Adrenal gland (tissue), 12 donors: ENCODE measurements around the gene SETD4. TPM values are rescaled to one million over a fixed set of nuclear protein-coding genes. Genes with fewer than 3 reads are reported as not detected.

ENCODE experiments used
- DNase-seq, 7 donors: peaks; one replicate each; pipeline ENCODE4 v3.0.0-alpha.2; 2019 to 2020
- H3K27ac ChIP-seq, 5 donors: fragments of 200-600 bp; sonication (generic) in 4 of 5; 1 replicate in 3 of 5; 2 replicates in 2 of 5; pipeline versions ENCODE4 v1.5.1 to v1.8.0; 2016 to 2020; ENCODE audit warnings: mild to moderate bottlenecking in 1 of 5
- H3K27me3 ChIP-seq: fragments of 200-600 bp; 2 replicates; pipeline ENCODE4 v1.8.0; 2021
- H3K36me3 ChIP-seq, 2 donors: fragments of 200-600 bp; replicated peaks in 1 of 2; 1 replicate in 1 of 2; 2 replicates in 1 of 2; pipeline versions ENCODE4 v1.5.1 to v1.8.0; 2018 to 2022
- H3K4me1 ChIP-seq, 2 donors: fragments of 200-600 bp; replicated peaks in 1 of 2; 1 replicate in 1 of 2; 2 replicates in 1 of 2; pipeline versions ENCODE4 v1.5.1 to v1.8.0; 2018 to 2021
- H3K4me3 ChIP-seq, 4 donors: fragments of 200-600 bp; sonication (generic) in 3 of 4; one replicate each; pipeline ENCODE4 v1.5.1; 2016 to 2018
- H3K9me3 ChIP-seq, 3 donors: fragments of 200-600 bp; sonication (generic) in 1 of 3; replicated peaks in 1 of 3; 1 replicate in 2 of 3; 2 replicates in 1 of 3; pipeline versions ENCODE4 v1.5.1 to v1.8.0; 2016 to 2021
- CTCF ChIP-seq, 6 experiments: fragments of 450-650 bp in 4 of 6; fragments of 200-600 bp in 2 of 6; sonication (generic) in 1 of 6; IDR thresholded peaks; 1 replicate in 5 of 6; 2 replicates in 1 of 6; pipeline versions ENCODE4 v1.5.1 to v1.8.0; 2016 to 2021; ENCODE audit warnings: antibody characterized with exemption in 6 of 6, mild to moderate bottlenecking in 2 of 6, moderate library complexity in 1 of 6
- POLR2A ChIP-seq, 2 donors: fragments of 450-650 bp; IDR thresholded peaks; one replicate each; pipeline ENCODE4 v1.6.1; 2017; ENCODE audit warnings: antibody characterized with exemption in 2 of 2, mild to moderate bottlenecking in 2 of 2, moderate library complexity in 1 of 2
- WGBS, 4 donors: extraction: QIAGEN DNeasy Blood & Tissue Kit in 2 of 4; methylation state at CpG; one replicate each; pipeline versions ENCODE4 v1.1.5 to v1.1.7; 2013 to 2017; 5-methylcytosine and 5-hydroxymethylcytosine counted together
- intact Hi-C, 2 donors: fragments of 100-400 bp; cut with DNase I; formaldehyde crosslinking; loops; one replicate each; pipeline versions ENCODE4 v1.14.1 to v1.15.0; 2022 to 2023
- polyA plus RNA-seq, 3 donors: library from polyadenylated mRNA; stranded (reverse); fragments of 200-250 nt in 2 of 3; fragments of 350-450 nt in 1 of 3; fragmentation: Illumina TruSeq in 1 of 3; extraction: RNeasy Lipid Tissue Mini Kit (QIAGEN cat#74804) in 1 of 3; gene quantifications; one replicate each; pipeline ENCODE4 v1.2.3, GENCODE V29; 2013 to 2014
- total RNA-seq, 9 donors: library from RNA; depleted of rRNA in 4 of 9; stranded (reverse); fragments of >200 nt in 4 of 9; fragments of 120-200 nt in 1 of 9; fragmentation: NEBNext Ultra II Directional in 1 of 9; extraction: Animal tissue kit (Norgen Biotek cat#: 25700) in 1 of 9; gene quantifications; one replicate each; pipeline versions ENCODE4 v1.1.0 to v1.2.4, GENCODE V29; 2013 to 2023
- donor health status: healthy with polysubstance abuse.
- donor health status: Bipolar disorder and iron deficiency.
- donor health status: DM: yes; HTN: yes; CAD: no.
- donor health status: DM: no; HTN: no; CAD: no.
- donor health status: DM: no; HTN: no; CAD: no.
- donor health status: DM: yes; HTN: yes; CAD: no.

The SETD4 gene
- total and polyA plus RNA-seq, 12 donors: 7.9 to 24.5 (median 16.2) TPM

GRCh38 chr21:36082237-36082664 is 21.9 kb upstream of the SETD4 start:
- H3K9me3 ChIP-seq: no peaks in the 10 kb centered on the region
- no peaks in the 10 kb centered on the region for H3K36me3 ChIP-seq
- H3K4me1 ChIP-seq: no peaks in the 10 kb centered on the region
- DNase-seq: no peak
- no peaks in the 10 kb centered on the region for H3K27me3 ChIP-seq
- TF ChIP-seq CTCF (IDR thresholded peaks at IDR 0.05) (no peak), POLR2A (IDR thresholded peaks at IDR 0.05) (no peak)
- intact Hi-C loops: no loop called here
- H3K27ac ChIP-seq: no peak overlapping the region
- no peak overlapping the region for H3K4me3 ChIP-seq
- 82 to 97% (median 86%) methylated on average over 3 of the region's 3 CpGs for WGBS, 4 donors

- intact Hi-C loops: no loop called here
- WGBS, 4 donors: 67 to 98% (median 88%) methylated on average over 1 of the region's 1 CpG
- DNase-seq: no peak
Measured at GRCh38 chr21:36080386-36080785, 20.1 kb upstream of the SETD4 start.

DNA sequence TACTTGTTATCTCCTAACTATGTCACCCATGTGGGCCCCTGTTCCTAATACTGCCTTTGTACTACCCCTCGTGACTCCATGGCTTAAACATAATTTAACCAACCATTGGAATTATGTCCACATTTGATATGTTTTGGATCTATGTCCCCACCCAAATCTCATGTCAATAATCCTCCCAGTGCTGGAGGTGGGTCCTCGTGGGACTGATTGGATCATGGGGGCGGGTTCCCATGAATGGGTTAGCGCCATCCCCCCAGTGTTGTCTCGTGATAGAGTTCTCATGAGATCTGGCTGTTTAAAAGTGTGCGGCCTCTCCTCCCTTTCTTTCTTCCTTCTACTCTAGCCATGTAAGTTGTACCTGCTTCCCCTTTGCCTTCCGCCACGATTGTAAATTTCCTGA is 19.3 kb upstream of the SETD4 start:
- H3K27ac ChIP-seq: no peak overlapping the region
- 64 to 91% (median 78%) methylated on average over 8 of the region's 8 CpGs for WGBS, 4 donors
- no peaks in the 10 kb centered on the region for H3K36me3 ChIP-seq
- DNase-seq: no peak
- H3K9me3 ChIP-seq: no peaks in the 10 kb centered on the region
- TF ChIP-seq POLR2A (IDR thresholded peaks at IDR 0.05) (no peak), CTCF (IDR thresholded peaks at IDR 0.05) (no peak)
- H3K27me3 ChIP-seq: no peaks in the 10 kb centered on the region
- intact Hi-C loops: no loop called here
- H3K4me1 ChIP-seq: no peaks in the 10 kb centered on the region
- no peak overlapping the region for H3K4me3 ChIP-seq

More at GRCh38 chr21:36080386-36080785, 20.1 kb upstream of the SETD4 start:
- Histone ChIP-seq H3K4me1 (no peaks in the 10 kb centered on the region), H3K36me3 (no peaks in the 10 kb centered on the region), H3K27ac (no peak overlapping the region), H3K4me3 (no peak overlapping the region), H3K27me3 (no peaks in the 10 kb centered on the region), H3K9me3 (no peaks in the 10 kb centered on the region)
- TF ChIP-seq POLR2A (IDR thresholded peaks at IDR 0.05): no peak
- TF ChIP-seq CTCF (IDR thresholded peaks at IDR 0.05): no peak

DNA sequence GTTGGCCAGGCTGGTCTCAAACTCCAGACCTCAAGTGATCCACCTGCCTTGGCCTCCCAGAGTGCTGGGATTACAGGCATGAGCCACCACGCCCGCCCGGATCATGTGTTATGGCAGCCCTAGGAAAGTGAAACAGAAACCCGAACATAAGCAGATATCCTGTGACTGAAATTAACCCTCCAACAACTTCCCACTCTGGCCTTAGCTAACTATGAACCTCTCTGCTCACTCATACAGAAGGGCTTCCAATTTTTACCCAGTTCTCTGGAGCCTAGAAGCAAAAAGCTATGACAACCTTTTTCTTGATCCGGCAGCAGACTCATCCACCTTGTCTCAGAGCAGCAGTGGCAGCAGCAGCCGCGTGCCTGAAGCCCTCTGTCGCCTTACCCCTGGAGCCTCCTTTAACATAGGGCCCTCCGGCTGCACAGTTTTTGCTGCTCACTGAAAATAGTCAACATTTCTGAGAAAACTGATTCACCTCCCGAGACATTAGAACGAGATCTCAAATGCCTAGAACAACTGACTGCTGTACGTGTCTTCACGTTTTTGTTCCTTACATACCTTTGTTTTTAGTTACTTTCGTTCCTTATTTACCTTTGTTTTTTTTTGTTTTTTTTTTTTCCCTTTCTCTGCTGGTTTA is 18.8 kb upstream of the SETD4 start:
- Histone ChIP-seq H3K27ac (peak overlapping the region in 1 of 5 donors; percentile 13), H3K9me3 (no peaks in the 10 kb centered on the region), H3K27me3 (no peaks in the 10 kb centered on the region), H3K4me1 (no peaks in the 10 kb centered on the region), H3K36me3 (no peaks in the 10 kb centered on the region), H3K4me3 (no peak overlapping the region)
- TF ChIP-seq CTCF (IDR thresholded peaks at IDR 0.05): no peak
- TF ChIP-seq POLR2A (IDR thresholded peaks at IDR 0.05): no peak
- intact Hi-C loops: no loop called here
- 69 to 85% (median 80%) methylated on average over 13 to 14 of the region's 14 CpGs for WGBS, 4 donors
- DNase-seq: peak in 1 of 7 donors; percentile 29
